ENCODE measurements around the gene TBL1Y. TPM values are rescaled to one million over a fixed set of nuclear protein-coding genes. Genes with fewer than 3 reads are reported as not detected.

Gene TBL1Y
- total and polyA plus RNA-seq, 2 experiments from 2014 or later, result 2.6 to 5.8 TPM

- Mint-ChIP-seq H3K4me3 (no peak overlapping the region), H3K27me3 (ENCODE audit: insufficient read depth, low read depth, poor library complexity) (no peaks in the 10 kb centered on the region), H3K9me3 (no peaks in the 10 kb centered on the region), H3K4me1 (peaks cover 4% of the 10 kb centered on the region; the same call in 1 of the 3 replicates), H3K36me3 (ENCODE audit: low read depth) (peaks cover 7% of the 10 kb centered on the region; the same call in 2 of the 3 replicates), H3K27ac (no peak overlapping the region)
- no peaks in the 10 kb centered on the region for H3K27me3 ChIP-seq (ENCODE audit: insufficient read depth)
- H3K79me2 ChIP-seq (replicated peaks; ENCODE audit: insufficient read depth), result no peaks in the 10 kb centered on the region
- H3K4me2 ChIP-seq, result no peak overlapping the region
- DNase-seq (ENCODE audit: low spot score) (no peak), ATAC-seq (no peak)
- TF ChIP-seq ZNF462 (CRISPR knock-in tag; IDR thresholded peaks at IDR 0.05) (no peak), ETS1 (IDR thresholded peaks at IDR 0.05) (no peak), JUNB (IDR thresholded peaks at IDR 0.05; ENCODE audit: unreplicated experiment) (no peak), CREB1 (CRISPR knock-in tag; IDR thresholded peaks at IDR 0.05; ENCODE audit: low read depth) (no peak), ZNF331 (CRISPR knock-in tag; IDR thresholded peaks at IDR 0.05; ENCODE audit: low read depth) (no peak), ZNF114 (CRISPR knock-in tag; IDR thresholded peaks at IDR 0.05) (no peak), NANOG (IDR thresholded peaks at IDR 0.05; ENCODE audit: borderline replicate concordance) (no peak), STAT1 (IDR thresholded peaks at IDR 0.05; ENCODE audit: unreplicated experiment) (no peak), CTCF (conservative IDR thresholded peaks at IDR 0.05; ENCODE audit: low read depth in 2 of 2) (no peak), EZH2phosphoT487 (IDR thresholded peaks at IDR 0.05; ENCODE audit: unreplicated experiment) (no peak)
- H4K20me1 ChIP-seq (replicated peaks; ENCODE audit: insufficient read depth), result no peaks in the 10 kb centered on the region
- H3K27ac ChIP-seq (ENCODE audit: low read depth), result no peak overlapping the region
- no peaks in the 10 kb centered on the region; the same call in 1 of the 2 replicates for H3K4me1 ChIP-seq (ENCODE audit: insufficient read depth)
- H3K36me3 ChIP-seq (ENCODE audit: insufficient read depth), result no peaks in the 10 kb centered on the region
- H2AFZ ChIP-seq, result no peak overlapping the region
- no peaks in the 10 kb centered on the region for H3F3A ChIP-seq (replicated peaks; ENCODE audit: low read depth)
- H3K9me2 ChIP-seq (ENCODE audit: insufficient read depth), result no peaks in the 10 kb centered on the region
- no peak overlapping the region for H3K4me3 ChIP-seq
Observed at GRCh38 chrY:7097021-7097420, 186.5 kb downstream of the TBL1Y start.

Measured in GM23338 (cell line).